ENCODE data around the gene AK9.

DNA sequence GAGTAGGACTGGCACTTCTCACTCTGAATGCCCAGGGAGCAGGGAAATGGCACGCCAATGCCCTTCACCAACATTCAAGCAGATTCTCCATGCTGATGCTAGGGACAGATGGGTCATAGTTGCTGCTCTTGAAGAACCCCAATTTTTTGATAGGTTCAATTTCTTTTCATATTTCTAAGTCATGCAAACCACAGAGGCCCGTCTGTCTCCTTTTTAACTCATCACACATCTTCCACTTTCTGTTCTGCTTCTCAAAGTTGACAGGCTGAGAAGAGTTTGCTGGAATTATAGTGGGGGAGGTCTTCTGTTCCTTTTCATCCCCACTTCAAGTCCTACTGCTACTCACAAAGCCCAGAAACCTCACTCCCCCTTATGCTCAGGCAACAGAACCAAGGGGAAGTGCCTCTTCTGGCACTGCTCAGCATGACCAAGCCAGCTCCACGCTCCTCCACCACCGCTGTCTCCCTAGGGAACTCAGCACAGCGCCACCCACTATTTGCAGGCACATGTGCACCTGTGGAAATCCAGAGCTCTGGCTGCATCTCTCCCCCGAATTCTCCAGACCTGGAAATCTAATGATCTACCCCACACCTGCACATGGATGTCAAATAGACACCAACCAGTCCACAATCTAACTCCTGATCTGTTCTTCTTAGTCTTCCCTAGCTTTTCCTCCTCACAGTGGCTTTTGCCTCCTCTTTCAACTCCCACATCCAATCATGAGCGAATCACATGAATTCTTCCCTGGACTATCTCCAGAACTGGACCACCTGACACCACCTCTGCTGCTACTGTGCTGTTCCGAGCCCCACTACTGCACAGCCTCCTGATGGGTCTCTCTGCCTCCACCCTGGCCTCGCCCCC is 218.6 kb downstream of the AK9 start:
- TF ChIP-seq, protein P1, sequence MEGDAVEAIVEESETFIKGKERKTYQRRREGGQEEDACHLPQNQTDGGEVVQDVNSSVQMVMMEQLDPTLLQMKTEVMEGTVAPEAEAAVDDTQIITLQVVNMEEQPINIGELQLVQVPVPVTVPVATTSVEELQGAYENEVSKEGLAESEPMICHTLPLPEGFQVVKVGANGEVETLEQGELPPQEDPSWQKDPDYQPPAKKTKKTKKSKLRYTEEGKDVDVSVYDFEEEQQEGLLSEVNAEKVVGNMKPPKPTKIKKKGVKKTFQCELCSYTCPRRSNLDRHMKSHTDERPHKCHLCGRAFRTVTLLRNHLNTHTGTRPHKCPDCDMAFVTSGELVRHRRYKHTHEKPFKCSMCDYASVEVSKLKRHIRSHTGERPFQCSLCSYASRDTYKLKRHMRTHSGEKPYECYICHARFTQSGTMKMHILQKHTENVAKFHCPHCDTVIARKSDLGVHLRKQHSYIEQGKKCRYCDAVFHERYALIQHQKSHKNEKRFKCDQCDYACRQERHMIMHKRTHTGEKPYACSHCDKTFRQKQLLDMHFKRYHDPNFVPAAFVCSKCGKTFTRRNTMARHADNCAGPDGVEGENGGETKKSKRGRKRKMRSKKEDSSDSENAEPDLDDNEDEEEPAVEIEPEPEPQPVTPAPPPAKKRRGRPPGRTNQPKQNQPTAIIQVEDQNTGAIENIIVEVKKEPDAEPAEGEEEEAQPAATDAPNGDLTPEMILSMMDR (IDR thresholded peaks at IDR 0.05; ENCODE audit: poor library complexity, severe bottlenecking): no peak
- TF ChIP-seq RAD21 (conservative IDR thresholded peaks at IDR 0.05) (no peak), EZH2 (IDR thresholded peaks at IDR 0.05; ENCODE audit: borderline replicate concordance, insufficient read depth, low read length, poor library complexity, severe bottlenecking) (no peak), TAF1 (IDR thresholded peaks at IDR 0.05; ENCODE audit: low read depth) (no peak)

All from neural cell (in vitro differentiated cells).